Gastroesophageal sphincter (tissue), 3 donors: ENCODE results near the gene DFFB.

Experiments
- POLR2A ChIP-seq, 2 donors: fragments of 450-650 bp; IDR thresholded peaks; one replicate each; pipeline ENCODE4 v1.6.1; 2017; ENCODE audit warnings: antibody characterized with exemption in 2 of 2, mild to moderate bottlenecking in 2 of 2, moderate library complexity in 1 of 2
- POLR2AphosphoS5 ChIP-seq: sonication (generic); formaldehyde crosslinking; IDR thresholded peaks from one replicate; pipeline ENCODE4 v1.6.1; 2017; ENCODE audit warnings: antibody characterized with exemption
- TF ChIP-seq, protein P1 (sequence below), 4 experiments: fragments of 200-600 bp in 2 of 4; fragments of 450-650 bp in 2 of 4; sonication (generic) in 1 of 4; IDR thresholded peaks; one replicate each; pipeline ENCODE4 v1.5.1; 2017 to 2019; ENCODE audit warnings: antibody characterized with exemption in 4 of 4, mild to moderate bottlenecking in 2 of 4, moderate library complexity in 2 of 4

DNA sequence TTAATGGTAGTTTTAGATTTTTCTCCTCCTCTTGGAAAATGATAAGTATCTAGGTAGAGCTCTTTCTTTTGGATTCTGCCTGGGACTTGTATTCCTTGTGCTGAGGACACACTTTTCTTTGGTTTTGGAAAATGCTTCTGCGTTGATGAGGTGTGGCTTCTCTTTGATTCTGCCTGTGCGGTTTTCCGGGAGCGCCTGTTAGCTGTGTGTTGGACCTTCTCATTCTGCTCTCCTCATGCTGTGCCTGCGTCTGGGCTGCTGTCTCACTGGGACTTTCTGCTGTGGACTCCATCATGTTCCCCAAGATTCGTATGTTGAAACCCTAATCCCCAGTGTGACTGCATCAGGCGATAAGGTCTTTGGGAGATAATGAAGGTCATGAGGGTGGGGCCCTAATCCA is 21.8 kb downstream of the DFFB start:
- TF ChIP-seq, protein P1, sequence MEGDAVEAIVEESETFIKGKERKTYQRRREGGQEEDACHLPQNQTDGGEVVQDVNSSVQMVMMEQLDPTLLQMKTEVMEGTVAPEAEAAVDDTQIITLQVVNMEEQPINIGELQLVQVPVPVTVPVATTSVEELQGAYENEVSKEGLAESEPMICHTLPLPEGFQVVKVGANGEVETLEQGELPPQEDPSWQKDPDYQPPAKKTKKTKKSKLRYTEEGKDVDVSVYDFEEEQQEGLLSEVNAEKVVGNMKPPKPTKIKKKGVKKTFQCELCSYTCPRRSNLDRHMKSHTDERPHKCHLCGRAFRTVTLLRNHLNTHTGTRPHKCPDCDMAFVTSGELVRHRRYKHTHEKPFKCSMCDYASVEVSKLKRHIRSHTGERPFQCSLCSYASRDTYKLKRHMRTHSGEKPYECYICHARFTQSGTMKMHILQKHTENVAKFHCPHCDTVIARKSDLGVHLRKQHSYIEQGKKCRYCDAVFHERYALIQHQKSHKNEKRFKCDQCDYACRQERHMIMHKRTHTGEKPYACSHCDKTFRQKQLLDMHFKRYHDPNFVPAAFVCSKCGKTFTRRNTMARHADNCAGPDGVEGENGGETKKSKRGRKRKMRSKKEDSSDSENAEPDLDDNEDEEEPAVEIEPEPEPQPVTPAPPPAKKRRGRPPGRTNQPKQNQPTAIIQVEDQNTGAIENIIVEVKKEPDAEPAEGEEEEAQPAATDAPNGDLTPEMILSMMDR (IDR thresholded peaks at IDR 0.05): no peak
- TF ChIP-seq POLR2A (IDR thresholded peaks at IDR 0.05) (no peak), POLR2AphosphoS5 (no peak)
